ENCODE results near the gene MBD6. TPM values are rescaled to one million over a fixed set of nuclear protein-coding genes. Genes with fewer than 3 reads are reported as not detected.

MBD6 gene
- total RNA-seq, 2 donors from 2014 or later: 12.5 to 14.4 TPM

DNA sequence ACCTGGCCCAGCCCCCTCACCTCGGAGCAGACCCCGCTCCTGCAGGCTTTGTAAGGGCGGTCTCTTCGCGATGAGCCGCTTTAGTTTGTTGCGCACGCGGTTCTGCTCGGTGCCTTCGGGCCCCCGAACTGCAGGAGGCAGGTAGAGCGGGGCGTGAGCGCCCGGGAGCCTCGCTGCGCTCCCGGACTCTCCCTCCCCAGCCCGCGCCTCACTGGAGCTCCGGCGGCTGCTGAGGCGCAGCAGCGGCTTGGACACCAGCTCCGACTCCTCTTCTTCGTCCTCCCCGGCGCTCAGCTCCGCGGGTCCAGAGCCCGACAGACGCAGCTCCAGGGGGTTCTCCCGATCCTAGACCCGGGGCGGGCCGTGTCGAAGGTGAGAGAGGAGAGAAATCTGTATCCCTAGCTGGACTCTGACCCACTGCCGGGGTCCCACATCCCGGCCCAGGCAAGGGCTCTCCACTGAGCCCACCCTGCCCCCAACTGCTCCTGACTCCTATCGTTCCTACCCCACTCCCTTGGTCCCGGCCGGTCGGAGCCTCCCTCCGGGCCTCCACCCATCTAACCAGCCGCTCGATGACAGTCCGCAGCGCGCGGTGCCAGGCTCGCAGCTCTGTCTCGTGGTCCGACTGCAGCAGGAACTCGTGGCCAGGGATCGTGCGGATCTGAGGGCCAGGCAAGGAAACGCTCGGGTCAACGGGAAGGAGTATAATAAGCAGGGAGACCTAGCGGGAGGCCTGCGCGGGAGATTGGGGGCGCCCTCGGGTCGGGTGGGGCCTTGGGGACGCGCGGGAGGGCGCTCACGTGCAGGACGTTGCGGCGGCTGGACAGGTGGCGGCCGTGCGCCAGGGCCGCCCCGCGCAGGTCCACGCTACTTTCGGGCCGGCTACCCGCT, 47.1 kb upstream of the MBD6 start:
- no peak for DNase-seq (ENCODE audit: low spot score)
- no peaks in the 10 kb centered on the region for H3K36me3 ChIP-seq
- no peaks in the 10 kb centered on the region for H3K9me3 ChIP-seq
- H3K27me3 ChIP-seq: peaks cover 16 to 24% of the 10 kb centered on the region in 2 donors
- H3K27ac ChIP-seq: no peak overlapping the region
- H3K4me3 ChIP-seq: peak overlapping the region; percentile 24 to 44
- peaks cover 0 to 18% of the 10 kb centered on the region in 2 donors for H3K4me1 ChIP-seq
- TF ChIP-seq, protein P1, sequence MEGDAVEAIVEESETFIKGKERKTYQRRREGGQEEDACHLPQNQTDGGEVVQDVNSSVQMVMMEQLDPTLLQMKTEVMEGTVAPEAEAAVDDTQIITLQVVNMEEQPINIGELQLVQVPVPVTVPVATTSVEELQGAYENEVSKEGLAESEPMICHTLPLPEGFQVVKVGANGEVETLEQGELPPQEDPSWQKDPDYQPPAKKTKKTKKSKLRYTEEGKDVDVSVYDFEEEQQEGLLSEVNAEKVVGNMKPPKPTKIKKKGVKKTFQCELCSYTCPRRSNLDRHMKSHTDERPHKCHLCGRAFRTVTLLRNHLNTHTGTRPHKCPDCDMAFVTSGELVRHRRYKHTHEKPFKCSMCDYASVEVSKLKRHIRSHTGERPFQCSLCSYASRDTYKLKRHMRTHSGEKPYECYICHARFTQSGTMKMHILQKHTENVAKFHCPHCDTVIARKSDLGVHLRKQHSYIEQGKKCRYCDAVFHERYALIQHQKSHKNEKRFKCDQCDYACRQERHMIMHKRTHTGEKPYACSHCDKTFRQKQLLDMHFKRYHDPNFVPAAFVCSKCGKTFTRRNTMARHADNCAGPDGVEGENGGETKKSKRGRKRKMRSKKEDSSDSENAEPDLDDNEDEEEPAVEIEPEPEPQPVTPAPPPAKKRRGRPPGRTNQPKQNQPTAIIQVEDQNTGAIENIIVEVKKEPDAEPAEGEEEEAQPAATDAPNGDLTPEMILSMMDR (IDR thresholded peaks at IDR 0.05): no peak

DNA sequence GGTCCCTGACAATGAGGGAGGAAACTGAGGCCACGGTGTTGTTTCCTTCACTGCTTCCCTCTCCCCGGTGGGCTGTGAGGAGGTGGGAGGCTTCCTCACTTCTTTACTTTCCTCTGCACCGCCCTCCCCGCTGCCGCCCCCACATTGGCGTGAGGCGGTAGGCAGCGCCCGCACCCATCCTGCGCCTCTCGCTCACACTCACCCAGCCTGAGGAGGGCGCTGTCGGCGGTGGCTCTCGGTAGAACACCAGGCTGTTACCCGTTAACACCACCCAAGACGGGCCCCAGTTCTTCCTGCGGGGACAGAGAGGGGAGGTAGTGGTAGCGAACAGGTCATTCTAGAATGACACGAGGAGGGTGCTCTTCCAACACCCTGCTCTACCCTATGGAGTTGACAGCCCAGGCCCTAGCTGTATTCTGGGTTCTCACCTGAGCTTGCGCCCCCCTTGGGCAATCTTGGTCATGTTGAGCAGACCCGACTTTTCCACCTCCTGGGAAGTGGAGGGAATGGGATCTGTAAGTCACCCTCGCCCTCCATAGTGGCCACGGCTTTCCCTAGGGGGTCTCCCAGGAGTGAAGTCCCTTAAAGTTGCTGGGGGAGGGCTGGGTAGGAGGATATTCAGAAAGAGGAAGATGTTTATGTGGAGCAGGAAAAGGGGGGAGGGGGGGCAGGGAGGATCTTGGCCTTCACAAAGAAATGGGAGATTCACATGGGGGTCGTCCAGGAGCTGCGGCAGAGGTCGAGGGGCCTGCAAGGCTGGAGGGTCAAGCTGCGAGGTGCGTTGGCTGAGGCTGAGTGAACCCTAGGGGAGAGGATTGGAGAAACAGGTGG, 46.2 kb upstream of the MBD6 start:
- H3K36me3 ChIP-seq: no peaks in the 10 kb centered on the region
- H3K27ac ChIP-seq: no peak overlapping the region
- peaks cover 0 to 18% of the 10 kb centered on the region in 2 donors for H3K4me1 ChIP-seq
- H3K9me3 ChIP-seq: no peaks in the 10 kb centered on the region
- DNase-seq (ENCODE audit: low spot score): no peak
- peak overlapping the region; percentile 24 to 44 for H3K4me3 ChIP-seq
- TF ChIP-seq, protein P1 (IDR thresholded peaks at IDR 0.05): peak in 1 of 2 donors; percentile 18
- H3K27me3 ChIP-seq: peaks cover 16 to 24% of the 10 kb centered on the region in 2 donors

DNA sequence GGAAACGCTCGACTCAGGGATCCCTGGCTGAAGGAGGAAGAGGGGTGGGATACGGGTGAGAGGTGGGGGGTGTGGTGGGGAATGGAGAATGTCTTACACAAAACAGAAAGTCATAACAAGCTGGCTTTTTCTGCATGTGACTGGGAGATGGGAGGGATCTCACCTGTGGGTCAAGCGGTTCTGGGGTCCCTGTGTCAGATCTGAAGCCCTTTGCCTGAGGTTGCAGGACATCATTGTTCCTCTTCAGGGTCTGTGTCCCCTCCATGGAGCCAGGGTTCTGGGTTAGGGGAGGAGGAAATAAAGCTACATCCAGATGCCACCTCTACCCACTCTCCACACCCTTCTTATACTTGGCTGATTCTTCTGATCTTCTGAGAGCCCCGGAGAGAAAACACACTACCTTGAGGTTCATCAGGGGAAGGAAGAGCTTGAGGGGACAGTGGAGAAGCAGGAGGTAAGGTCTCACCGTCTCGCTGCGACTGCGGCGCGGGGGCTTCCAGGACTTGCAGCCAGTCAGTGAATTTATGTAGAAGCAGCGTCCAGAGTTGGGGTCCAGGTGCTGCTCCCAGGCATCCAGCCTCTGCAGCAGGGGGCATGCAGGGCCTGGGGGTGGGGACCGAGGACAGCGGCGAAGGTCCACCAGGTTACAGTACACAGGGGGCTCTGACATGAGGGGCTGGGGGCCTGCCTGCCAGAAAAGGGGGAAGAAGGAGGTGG, 45.5 kb upstream of the MBD6 start:
- peaks cover 0 to 18% of the 10 kb centered on the region in 2 donors for H3K4me1 ChIP-seq
- peak overlapping the region; percentile 24 to 44 for H3K4me3 ChIP-seq

DNA sequence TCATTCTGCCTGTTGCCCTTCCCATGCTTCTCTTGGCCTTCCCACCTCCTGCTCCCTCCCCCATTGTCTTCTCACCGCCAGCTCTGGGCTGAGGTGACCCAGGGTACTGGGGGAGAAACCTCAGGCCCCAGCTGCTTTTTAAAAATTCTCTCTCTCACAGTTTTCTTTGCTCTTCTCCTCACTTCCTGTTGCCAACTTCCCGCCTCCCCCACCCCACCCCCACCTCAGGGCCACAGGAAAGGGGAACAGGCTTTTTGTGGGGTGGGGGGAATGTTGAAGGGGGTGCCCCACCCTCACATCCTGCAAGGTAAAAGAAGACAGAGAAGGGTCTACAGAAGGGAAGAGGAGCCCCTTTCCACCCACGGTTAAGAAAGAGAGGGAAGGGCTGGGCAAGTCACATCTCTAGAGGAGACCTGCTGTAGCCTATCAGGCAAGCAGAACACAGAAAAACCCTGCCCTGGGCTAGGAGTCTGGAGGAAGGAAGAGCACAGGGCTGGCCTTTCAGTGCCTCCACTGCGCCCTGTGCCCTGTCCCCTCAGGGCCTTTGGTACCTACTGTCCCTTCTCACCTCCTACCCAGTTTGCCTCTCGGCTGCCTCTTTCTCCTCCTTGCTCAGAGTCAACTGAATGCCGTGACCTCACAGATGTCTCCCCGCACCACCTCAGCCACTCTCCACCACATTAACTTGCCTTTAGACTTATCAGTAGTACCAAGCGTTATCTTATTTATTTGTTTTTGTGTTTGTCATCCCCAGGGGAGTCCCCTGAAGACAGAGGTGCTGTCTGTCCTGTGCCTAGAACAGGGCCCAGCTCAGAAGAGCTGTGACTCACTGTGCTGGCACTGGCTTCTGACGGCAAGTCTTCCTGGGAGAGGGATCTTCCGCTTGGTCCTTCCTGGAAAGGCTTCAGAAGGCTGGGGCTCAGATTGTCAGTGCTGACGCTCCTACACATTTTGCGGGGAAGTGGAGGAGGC, 44.6 kb upstream of the MBD6 start:
- H3K36me3 ChIP-seq: no peaks in the 10 kb centered on the region
- peaks cover 16 to 24% of the 10 kb centered on the region in 2 donors for H3K27me3 ChIP-seq
- peaks cover 0 to 18% of the 10 kb centered on the region in 2 donors for H3K4me1 ChIP-seq
- no peaks in the 10 kb centered on the region for H3K9me3 ChIP-seq
- TF ChIP-seq, protein P1 (IDR thresholded peaks at IDR 0.05): no peak
- peak overlapping the region; percentile 24 to 44 for H3K4me3 ChIP-seq
- no peak for DNase-seq (ENCODE audit: low spot score)
- H3K27ac ChIP-seq: peak overlapping the region; percentile 39 to 49

More for the DNA sequence above, 45.5 kb upstream of the MBD6 start:
- Histone ChIP-seq H3K36me3 (no peaks in the 10 kb centered on the region), H3K27me3 (peaks cover 16 to 24% of the 10 kb centered on the region in 2 donors), H3K27ac (peak overlapping the region; percentile 39 to 48), H3K9me3 (no peaks in the 10 kb centered on the region)
- no peak for DNase-seq (ENCODE audit: low spot score)
- TF ChIP-seq, protein P1 (IDR thresholded peaks at IDR 0.05): no peak

Measured in right atrium auricular region (tissue), 2 donors.